Measurements from ENCODE around the gene GPR146.
"Not testable (repeated sequence)": the region's sequence is repeated elsewhere in the genome, so short reads cannot be mapped to it uniquely, and the experiment has no call there.

The GPR146 gene

DNA sequence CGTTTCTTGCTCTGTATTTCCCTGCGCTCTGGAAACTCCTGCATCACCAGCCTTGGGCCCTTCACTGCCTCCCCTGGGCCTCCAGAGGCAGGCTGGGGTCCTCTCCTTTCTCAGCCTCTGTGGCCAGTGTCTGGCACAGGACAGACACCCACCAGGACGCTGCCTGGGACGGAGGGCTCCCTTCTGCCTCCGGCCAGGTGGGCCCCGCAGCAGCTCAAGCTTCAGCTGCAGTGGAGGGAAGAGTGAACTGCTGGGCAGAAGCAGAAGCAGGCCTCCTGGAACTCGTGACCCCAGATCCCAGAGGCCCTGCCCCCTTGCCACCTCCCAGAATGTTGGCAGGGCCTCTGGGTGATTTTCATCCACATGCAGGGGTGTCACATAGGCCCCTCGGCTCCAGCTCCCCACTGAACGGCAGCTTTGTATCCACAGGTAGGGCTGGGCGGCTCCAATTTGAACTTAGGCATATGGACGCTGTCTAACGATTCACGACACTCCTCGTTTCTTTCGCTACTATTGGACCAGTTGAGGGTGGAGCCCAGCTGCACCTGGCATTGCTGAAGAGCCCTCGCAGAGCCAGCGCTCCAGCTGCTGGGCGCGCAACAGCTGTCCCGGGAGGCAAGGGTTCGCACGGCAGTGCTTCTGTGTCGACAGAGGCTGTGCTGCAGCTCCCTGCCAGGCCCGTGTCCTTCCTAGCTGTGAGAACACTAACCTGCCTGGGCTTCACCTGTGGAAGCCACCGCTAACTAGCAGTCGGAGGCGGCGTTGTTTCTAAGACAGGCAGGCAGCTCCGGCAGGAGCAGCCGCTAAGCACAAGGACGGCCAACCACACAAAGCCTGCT lies 18.4 kb upstream of the GPR146 start:
- no peak for DNase-seq (ENCODE audit: low read depth in 2 of 2)

DNA sequence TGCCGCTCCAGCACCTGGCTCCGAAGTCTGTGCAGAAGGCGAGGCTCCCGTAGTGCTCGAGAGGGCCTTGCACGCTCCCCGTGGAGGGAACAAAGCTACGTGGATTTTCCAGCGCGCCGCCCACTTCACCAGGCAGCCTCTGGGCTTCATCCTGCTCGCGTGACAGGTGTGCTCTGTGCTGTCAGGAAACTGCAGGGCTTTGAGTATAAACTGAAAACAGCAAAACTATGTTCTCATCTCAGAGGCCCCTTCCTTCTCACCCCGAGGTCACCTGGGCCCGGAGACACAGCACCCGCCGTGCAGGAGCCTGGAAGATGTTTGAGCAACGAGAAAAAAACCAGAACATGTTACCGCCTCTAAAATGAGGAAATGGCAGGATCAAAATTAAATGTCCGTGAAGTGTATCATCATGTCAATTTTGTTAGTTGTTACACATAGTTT lies 17.6 kb upstream of the GPR146 start:
- DNase-seq (ENCODE audit: low read depth in 2 of 2) = no peak

DNA sequence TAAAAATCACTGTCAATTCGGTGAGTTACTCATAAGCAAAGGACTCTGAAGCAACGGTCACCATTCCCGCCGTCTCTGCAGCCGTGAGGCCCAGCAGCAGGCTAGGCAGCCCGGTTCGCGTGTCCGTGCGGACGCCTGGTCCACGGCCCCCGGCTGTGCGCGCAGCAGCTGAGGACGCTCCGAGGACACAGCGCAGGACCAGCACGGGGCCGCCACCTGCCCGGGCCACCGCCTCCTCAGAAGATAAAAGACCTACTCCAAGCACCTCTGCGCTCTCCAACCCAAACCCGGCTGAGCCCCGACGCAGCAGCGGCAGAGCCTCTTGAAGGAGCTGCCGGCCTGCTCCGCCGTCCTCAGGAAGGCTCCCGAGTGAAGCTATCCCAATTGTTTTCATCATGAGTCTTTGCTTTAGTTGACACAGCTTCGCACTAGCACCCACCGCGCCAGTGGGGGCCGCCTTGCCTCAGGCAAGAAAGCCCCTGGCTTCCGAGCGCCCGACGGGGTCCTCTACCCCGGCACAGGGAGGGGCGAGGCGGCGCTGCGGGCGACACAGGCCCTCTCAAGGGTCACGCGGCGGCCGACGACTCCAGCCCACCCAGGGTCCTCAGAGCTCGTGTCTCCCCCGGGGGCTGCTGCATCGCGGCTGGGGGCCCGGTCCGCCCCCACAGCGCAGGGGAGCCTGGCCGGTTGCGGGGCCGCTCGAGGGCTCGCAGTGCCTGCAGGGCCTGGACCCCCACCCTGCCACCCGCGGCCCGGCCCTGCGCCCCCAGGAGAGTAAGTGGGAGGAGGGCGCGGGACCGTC lies 16.9 kb upstream of the GPR146 start:
- DNase-seq (ENCODE audit: low read depth in 2 of 2) = no peak

DNA sequence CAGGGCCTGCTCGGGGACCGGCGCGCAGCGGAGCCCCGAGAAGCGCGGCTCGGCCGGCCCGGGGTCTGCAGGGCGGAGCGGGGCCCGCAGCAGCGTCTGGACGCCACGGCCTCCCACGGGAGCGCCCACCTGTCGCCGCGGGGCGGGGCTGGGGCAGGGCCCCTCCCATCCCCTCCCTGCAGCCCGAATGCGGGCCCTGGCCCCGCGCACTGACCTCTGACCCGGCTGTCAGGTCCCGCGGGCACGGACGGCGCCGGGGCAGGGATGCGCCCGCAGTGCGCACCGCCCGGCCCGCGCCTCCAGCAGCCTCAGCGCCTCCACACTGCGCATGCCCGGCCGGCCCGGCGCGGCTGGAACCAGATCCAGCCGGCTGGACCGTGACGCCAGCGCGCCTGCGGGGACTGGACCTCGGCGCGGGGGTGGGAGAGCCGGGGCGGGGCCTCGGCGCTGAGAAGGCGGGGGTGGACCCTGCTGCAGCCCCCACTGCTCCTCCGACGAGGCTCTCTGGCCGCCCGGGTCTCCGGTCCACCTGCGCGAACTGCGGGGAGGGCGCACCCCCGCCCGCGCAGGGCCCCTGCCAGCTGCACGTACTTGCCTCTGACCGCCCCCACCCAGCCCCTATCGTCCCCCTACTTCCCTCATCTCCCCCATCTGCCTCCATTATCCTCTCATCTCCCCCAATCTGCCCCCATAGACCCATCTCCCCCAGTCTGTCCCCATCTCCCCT lies 16.1 kb upstream of the GPR146 start:
- peak; percentile 62 to 66 for DNase-seq (ENCODE audit: low read depth in 2 of 2)

DNA sequence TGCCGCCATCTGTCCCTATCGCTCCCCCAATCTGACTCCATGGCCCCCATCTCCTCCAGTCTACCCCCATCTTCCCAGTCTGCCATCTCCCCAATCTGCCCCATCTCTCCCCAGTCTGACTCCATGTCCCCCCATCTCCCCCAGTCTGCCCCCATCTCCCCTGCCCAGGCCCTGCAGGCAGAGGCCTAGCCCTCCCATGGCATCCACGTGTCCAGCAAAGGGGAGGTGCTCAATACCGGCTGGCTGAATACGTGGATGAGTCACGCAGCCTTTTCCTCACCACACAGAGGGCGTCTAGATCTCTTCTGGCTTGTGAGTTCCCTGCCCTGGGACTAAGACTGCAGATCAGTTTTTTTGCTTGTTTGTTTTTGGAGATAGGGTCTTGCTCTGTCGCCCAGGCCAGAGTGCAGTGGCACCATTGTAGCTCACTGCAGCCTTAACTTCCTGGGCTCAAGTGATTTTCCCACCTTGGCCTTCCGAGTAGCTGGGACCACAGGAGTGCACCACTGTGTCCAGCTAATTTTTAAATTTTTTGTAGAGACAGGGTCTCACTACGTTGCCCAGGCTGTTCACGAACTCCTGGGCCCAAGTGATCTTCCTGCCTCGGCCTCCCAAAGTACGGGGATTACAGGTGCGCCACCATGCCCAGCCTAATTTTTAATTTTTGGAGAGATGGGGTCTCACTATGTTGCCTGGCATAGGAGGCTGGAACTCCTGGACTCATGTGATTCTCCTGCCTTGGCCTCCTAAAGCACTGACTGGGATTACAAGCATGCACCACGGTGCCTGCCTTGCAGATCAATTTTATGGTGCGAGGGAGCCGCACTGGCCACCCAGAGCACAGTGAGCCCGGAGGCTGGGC lies 15.3 kb upstream of the GPR146 start:
- peak; percentile 75 to 78 for DNase-seq (ENCODE audit: low read depth in 2 of 2)

DNA sequence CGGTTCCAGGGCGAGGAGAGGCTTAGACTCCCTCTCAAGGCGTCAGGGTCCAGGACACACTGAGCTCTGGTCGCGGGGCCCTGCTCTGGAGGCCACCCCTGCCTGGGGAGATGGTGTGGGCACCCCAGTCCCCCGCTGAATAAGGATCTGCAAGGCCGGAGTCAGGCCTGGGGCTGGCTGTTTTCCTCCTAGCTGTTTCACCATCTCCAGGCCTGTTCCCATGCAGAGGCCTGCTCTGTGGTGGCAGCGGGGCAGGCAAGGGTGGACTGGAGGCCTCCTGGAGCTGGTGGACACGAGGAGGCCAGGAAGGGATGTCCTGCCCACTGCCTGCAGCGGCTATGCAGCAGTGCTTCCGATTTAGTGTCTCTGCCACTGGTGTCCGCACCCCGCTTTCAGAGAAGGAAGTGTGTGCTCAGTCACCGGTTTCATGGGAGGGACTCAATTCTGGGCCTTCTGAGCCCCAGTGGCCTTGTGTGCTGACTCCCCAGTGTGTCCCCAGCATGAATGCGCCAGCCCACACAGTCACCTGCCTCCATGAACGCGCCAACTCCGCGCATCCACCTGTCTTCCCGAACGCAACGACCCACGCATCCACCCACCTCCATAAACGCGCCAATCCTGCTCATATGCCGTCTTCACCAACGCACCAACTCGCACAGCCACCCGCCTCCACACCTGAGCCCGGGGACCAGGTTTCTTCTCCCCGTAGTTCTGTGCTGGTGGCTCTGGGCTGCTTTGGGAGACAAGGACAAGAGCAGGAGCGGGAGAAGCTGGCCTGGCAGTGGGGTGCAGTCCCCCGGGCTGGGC lies 14.5 kb upstream of the GPR146 start:
- DNase-seq (ENCODE audit: low read depth in 2 of 2) = no peak

DNA sequence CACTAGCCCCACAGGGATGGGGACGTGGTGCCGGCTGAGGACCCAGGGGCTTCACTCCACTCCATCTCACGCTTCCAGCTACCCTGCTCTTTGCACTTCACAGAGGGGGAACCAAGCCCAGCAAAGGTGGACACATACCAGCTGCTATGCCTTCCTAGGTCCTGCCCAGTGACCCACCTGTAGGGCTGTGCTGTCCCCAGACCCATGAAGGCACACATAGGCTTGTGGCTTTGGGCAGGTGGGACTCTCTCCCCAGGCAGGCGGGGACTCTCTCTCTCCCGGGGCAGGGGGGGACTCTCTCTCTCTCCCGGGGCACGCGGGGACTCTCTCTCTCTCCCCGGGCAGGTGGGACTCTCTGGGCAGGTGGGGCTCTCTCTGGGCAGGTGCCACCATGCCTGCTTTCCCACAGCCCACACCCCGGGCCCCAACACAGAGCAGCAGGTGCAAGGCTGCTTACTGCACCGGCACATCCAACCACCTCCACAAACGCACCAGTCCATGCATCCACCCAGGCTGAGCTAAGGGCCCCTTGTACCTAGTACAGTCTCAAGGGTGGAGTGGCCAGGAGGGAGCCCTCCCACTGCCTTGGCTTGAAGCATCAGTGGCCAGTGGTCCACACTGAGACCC lies 13.8 kb upstream of the GPR146 start:
- DNase-seq (ENCODE audit: low read depth in 2 of 2) = no peak

DNA sequence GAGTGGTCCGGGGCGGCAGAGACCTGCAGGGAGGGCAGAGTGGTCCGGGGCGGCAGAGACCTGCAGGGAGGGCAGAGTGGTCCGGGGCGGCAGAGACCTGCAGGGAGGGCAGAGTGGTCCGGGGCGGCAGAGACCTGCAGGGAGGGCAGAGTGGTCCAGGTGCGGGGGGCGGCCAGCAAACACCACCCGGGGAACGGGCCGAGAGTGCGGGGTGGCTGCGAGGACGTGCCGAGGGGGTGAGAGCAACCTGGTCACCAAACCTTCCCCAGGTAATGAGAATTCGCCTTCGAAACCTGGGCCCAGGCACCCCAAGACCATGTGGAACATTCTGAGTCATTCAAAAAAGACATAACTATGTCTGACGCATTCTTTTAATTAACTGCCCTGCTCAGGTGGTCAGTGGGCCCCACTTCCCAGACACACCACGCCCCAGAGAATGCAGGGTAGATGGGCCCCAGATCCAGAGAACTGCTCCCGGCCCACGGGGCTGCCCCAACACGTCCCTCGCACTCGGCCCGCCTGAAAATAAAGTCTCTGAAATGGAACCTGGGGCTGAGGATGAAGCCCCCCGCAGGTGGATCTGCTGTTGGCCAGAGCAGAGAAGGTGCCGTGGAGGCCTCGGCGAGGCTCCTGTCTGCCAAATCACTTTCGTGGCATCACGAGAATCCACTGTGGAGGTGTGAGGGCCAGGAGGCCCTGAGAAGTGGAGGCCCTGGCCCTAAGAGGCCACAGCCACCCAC lies 12.5 kb upstream of the GPR146 start:
- no peak for DNase-seq (ENCODE audit: low read depth in 2 of 2)

DNA sequence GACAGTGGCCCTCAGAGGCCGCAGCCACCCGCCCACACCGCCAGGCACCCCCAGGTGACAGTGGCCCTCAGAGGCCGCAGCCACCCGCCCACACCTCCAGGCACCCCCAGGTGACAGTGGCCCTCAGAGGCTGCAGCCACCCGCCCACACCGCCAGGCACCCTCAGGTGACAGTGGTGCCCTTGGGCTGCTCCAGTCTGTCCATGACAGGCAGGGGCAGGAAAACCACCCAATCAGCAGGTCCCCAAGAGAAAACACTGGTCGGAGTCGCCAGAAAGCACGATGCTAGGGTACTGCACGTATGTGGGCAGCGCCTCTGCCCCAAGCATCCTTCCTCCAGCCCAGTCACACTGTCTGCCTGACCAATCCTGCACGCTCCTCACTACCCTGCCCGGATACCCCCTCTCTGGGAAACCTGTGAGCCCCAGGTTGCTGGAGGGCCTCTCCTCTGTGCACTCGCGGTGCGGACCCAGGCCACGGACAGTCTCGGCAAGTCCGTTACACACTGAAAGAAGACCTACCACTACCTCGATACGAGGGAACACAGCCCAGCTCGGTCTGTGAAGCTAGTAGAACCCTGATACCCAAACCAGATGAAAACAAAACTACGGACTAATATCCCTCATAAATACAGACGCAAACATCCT lies 11.7 kb upstream of the GPR146 start:
- no peak for DNase-seq (ENCODE audit: low read depth in 2 of 2)

DNA sequence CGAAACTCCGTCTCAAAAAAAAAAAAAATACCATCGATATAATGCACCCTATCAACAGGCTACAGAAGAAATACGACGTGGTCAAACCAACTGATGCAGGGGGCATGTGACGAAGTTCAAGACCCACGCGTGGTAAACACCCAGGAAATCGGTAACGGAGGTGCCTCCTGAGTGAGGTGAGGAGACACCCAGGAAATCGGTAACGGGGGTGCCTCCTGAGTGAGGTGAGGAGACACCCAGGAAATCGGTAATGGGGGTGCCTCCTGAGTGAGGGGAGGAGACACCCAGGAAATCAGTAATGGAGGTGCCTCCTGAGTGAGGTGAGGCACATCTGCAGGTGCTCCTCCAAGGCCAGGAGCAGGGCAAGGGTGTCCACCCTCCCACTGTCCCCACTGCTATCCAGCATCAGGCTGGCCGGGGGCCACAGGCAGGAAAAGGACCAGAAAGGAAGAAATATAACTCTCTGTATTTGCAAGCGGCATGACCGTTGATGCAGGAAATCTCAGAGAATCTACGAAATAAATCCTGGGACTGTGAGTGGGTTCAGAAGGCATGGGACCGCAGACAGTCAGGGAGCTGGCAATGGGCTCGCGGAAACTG lies 10.7 kb upstream of the GPR146 start:
- no peak for DNase-seq (ENCODE audit: low read depth in 2 of 2)

DNA sequence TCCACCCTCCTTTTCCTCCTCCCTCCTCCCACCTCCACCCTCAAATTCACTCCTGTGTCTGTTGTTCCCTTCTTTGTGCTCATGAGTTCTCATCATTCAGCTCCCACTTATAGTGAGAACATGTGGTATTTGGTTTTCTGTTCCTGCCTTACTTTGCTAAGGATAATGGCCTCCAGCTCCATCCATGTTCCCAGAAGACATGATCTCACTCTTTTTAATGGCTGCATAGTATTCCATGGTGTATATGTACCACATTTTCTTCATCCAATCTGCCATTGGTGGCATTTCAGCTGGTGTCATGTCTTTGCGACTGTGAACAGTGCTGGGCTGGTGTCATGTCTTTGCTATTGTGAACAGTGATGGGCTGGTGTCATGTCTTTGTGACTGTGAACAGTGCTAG lies 9.6 kb upstream of the GPR146 start:
- not testable (repeated sequence) for DNase-seq (ENCODE audit: low read depth in 2 of 2)

DNA sequence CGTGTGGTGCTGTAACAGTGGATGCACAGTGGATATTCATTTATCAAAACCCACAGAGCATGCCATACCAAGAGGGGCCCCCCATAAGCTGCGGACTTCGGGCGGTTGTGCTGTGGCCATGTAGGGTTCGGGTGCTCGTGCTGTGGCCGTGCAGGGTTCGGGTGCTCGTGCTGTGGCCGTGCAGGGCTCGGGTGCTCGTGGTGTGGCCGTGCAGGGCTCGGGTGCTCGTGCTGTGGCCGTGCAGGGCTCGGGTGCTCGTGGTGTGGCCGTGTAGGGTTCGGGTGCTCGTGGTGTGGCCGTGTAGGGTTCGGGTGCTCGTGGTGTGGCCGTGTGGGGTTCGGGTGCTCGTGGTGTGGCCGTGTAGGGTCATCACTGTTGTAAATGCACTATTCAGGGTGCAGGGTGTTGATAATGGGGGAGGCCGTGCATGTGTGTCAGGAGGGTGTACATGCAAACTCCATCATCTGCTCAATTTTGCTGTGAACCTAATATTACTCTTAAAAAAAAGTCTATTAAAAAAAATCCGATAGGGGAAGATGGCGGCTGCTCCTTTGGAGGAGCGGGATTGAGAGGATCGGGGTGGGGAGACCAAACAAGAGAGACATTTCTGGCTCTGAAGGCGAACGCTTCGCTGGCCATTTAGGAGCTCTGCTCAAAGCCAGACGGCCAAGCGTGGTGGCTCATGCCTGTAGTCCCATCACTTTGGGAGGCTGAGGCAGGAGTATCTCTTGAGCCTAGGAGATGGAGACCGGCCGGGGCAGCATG lies 8.0 kb upstream of the GPR146 start:
- not testable (repeated sequence) for DNase-seq (ENCODE audit: low read depth in 2 of 2)

DNA sequence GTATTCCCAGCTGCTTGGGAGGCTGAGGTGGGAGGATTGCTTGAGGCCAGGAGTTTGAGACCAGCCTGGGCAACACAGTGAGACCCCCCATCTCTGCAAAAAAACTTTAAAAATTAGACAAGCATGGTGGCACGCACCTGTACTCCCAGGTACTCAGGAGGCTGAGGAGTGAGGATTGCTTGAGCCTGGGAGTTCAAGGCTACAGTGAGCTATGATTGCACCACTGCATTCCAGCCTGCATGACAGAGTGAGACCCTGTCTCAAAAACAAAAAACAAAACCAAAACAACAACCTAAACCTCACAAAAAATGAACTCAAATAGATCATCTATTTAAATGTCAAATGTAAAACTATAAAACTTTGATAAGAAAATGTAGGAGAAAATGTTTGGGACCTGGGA lies 4.1 kb upstream of the GPR146 start:
- DNase-seq (ENCODE audit: low read depth in 2 of 2) = not testable (repeated sequence)

DNA sequence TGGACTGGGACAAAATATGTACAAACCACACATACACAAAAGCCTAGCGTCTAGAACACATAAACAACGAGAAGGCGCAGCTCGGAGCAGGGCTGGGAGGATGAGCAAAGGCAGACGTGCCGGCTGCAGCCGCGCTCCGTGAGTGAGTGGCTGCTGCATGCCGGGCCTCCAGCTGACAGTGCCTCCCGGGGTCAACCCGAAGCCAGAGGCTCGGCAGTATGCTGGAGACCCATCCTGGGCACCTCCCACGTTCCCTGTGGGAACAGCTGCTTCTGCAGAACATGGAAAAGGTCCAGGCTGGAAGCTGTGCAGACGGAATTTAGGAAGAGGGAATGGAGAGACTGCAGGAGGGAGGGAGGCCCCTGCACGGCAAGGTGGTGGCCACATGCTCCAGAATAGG lies 3.6 kb upstream of the GPR146 start:
- peak; percentile 31 to 33 for DNase-seq (ENCODE audit: low read depth in 2 of 2)

DNA sequence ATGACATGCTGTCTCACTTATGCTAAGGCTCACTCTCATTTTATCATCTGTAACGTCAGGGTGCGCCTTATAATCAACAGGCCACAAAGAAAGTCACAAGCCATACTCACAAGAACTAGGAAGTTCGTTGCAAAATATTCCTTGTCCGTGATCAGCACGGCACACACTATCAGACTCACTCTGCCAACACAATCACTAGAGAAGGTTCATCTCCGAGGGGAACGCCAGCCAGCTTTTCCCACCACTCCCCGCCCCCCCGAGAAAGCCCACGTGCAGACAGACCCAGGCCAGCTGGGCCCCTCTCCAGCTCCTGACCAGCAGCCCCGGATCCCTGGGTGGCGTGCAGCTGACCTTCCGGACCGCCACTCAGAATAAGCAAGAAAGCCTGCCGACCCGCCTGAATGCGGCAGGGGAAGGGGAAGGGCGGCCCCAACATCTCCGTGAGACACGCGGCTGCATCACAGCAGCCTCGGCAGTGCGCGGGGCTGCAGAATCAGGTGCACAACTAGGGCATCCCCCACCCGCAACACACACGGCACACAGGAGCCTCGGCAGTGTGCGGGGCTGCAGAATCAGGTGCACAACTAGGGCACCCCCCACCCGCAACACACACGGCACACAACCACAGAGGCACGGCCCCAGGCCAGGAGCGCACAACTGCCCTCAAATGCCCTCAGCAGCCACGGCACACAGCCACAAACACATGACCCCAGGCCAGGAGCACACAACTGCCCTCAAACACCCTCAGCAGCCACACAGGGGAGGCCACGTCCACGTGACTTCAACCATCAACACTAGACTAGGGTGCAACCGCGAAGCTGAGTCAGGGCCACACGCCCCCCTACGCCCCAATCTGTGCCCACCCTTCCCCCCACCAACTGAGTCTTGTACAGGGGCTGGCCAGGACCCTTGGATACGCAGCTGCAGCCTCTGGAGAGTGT lies 2.5 kb upstream of the GPR146 start:
- no peak for DNase-seq (ENCODE audit: low read depth in 2 of 2)

DNA sequence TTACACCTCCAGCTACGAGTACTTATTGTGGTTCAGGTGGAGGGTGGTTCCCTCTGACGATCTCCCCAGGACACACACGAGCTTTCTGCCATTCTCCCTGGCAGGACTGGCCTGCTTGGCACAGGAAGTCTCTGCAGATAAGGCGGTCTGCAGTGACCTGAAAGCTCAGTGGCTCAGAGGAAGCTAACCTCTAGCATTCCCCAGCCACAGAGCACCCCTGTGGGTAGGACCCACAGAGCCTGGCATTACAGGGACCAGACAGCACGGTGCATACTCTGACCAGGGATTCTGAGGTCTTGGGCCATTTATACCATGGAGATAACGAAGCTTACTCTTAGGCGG lies 1.9 kb upstream of the GPR146 start:
- no peak for DNase-seq (ENCODE audit: low read depth in 2 of 2)

Data from fibroblast of skin of left biceps (primary cell).